Endodermal cell (in vitro differentiated cells): Measurements from ENCODE around the gene PMFBP1. TPM values are rescaled to one million over a fixed set of nuclear protein-coding genes. Genes with fewer than 3 reads are reported as not detected.

Experiments
- DNase-seq: peaks from one replicate; pipeline ENCODE4 v3.0.0-alpha.2; 2017
- H3K27ac ChIP-seq: 2 replicates; pipeline ENCODE4 v1.5.1; 2013; ENCODE audit warnings: mild to moderate bottlenecking, low read depth, low read length, moderate library complexity
- H3K27me3 ChIP-seq: 2 replicates; pipeline ENCODE4 v1.6.1; 2013; ENCODE audit warnings: mild to moderate bottlenecking, low read length, moderate library complexity; ENCODE audit not compliant: insufficient read depth, control insufficient read depth, poor library complexity, severe bottlenecking
- H3K36me3 ChIP-seq: 2 replicates; pipeline ENCODE4 v1.7.0; 2013; ENCODE audit warnings: mild to moderate bottlenecking, low read length, moderate library complexity; ENCODE audit not compliant: control insufficient read depth, insufficient read depth
- H3K4me1 ChIP-seq: one replicate; pipeline ENCODE4 v1.7.0; 2013; ENCODE audit warnings: low read length; ENCODE audit not compliant: control insufficient read depth, insufficient read depth
- H3K4me3 ChIP-seq: 2 replicates; pipeline ENCODE4 v1.5.1; 2013; ENCODE audit warnings: mild to moderate bottlenecking, low read length, moderate library complexity
- H3K9ac ChIP-seq: 2 replicates; pipeline ENCODE4 v1.6.1; 2013; ENCODE audit warnings: mild to moderate bottlenecking, low read length, moderate library complexity; ENCODE audit not compliant: poor library complexity, severe bottlenecking; ENCODE audit errors: extremely low read depth
- H3K9me3 ChIP-seq: 2 replicates; pipeline ENCODE4 v1.6.1; 2013; ENCODE audit warnings: mild to moderate bottlenecking, low read length, moderate library complexity; ENCODE audit not compliant: control insufficient read depth
- H3K27ac Mint-ChIP-seq: 2 replicates; pipeline ENCODE4 v1.8.0; 2020; ENCODE audit warnings: mixed read lengths
- H3K27me3 Mint-ChIP-seq: 2 replicates; pipeline ENCODE4 v1.8.0; 2021; ENCODE audit warnings: mild to moderate bottlenecking, mixed read lengths; ENCODE audit not compliant: insufficient read depth
- H3K36me3 Mint-ChIP-seq: 2 replicates; pipeline ENCODE4 v1.8.0; 2020; ENCODE audit warnings: low read depth, mixed read lengths
- H3K4me1 Mint-ChIP-seq: 2 replicates; pipeline ENCODE4 v1.8.0; 2020; ENCODE audit warnings: mixed read lengths
- H3K4me3 Mint-ChIP-seq: 2 replicates; pipeline ENCODE4 v1.8.0; 2020; ENCODE audit warnings: mild to moderate bottlenecking, moderate library complexity, mixed read lengths
- H3K9me3 Mint-ChIP-seq: 2 replicates; pipeline ENCODE4 v1.8.0; 2020; ENCODE audit warnings: mild to moderate bottlenecking, mixed read lengths
- WGBS, 2 experiments: methylation state at CpG; one replicate each; pipeline versions ENCODE4 v1.1.5 to v1.1.7; 2013; ENCODE audit warnings: missing lambda C conversion rate in 2 of 2, mixed read lengths in 1 of 2; ENCODE audit not compliant: insufficient coverage in 1 of 2, insufficient read length in 1 of 2; 5-methylcytosine and 5-hydroxymethylcytosine counted together
- total RNA-seq, 2 donors: library from RNA; stranded (reverse); fragmentation: NEBNext Ultra II Directional in 1 of 2; extraction: Animal tissue kit (Norgen Biotek cat#: 25700) in 1 of 2; gene quantifications; 2 replicates in 1 of 2; 3 replicates in 1 of 2; pipeline ENCODE4 v1.2.1, GENCODE V29; 2021
- TF ChIP-seq, protein P1 (sequence below): fragments of 200-600 bp; sonication (generic); conservative IDR thresholded peaks from 2 replicates; pipeline ENCODE4 v1.5.0; 2021; ENCODE audit warnings: antibody characterized with exemption, mild to moderate bottlenecking

Gene PMFBP1
- total RNA-seq, 2 donors from 2014 or later = 2.1 to 4.1 TPM

DNA sequence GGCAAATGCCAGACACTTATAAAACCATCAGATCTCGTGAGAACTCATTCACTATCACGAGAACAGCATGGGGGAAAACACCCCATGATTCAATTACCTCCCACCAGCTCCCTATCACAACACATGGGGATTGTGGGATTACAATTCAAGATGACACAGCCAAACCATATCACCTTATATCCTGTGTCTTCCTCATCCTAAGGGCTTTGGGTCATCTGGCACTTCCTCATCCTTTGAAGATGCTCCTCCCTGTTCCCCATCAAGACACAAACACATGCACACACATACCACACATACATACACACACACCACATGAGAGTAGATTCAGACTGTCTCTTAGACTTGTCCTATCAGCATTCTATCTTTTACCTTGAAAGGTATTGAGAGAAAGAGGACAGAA, 2.8 kb upstream of the PMFBP1 start:
- DNase-seq = no peak
- Mint-ChIP-seq H3K27ac (no peak overlapping the region), H3K4me3 (no peak overlapping the region), H3K27me3 (peaks cover 2% of the 10 kb centered on the region), H3K4me1 (peaks cover 6% of the 10 kb centered on the region), H3K36me3 (no peaks in the 10 kb centered on the region), H3K9me3 (no peaks in the 10 kb centered on the region)
- Histone ChIP-seq H3K27me3 (no peaks in the 10 kb centered on the region), H3K9ac (no peak overlapping the region), H3K27ac (no peak overlapping the region), H3K9me3 (peaks cover 8% of the 10 kb centered on the region), H3K4me3 (no peak overlapping the region), H3K4me1 (peaks cover 3% of the 10 kb centered on the region), H3K36me3 (no peaks in the 10 kb centered on the region)
- TF ChIP-seq, protein P1, sequence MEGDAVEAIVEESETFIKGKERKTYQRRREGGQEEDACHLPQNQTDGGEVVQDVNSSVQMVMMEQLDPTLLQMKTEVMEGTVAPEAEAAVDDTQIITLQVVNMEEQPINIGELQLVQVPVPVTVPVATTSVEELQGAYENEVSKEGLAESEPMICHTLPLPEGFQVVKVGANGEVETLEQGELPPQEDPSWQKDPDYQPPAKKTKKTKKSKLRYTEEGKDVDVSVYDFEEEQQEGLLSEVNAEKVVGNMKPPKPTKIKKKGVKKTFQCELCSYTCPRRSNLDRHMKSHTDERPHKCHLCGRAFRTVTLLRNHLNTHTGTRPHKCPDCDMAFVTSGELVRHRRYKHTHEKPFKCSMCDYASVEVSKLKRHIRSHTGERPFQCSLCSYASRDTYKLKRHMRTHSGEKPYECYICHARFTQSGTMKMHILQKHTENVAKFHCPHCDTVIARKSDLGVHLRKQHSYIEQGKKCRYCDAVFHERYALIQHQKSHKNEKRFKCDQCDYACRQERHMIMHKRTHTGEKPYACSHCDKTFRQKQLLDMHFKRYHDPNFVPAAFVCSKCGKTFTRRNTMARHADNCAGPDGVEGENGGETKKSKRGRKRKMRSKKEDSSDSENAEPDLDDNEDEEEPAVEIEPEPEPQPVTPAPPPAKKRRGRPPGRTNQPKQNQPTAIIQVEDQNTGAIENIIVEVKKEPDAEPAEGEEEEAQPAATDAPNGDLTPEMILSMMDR = no peak
- 88 to 95% methylated on average over 2 of the region's 2 CpGs for WGBS, 2 experiments

DNA sequence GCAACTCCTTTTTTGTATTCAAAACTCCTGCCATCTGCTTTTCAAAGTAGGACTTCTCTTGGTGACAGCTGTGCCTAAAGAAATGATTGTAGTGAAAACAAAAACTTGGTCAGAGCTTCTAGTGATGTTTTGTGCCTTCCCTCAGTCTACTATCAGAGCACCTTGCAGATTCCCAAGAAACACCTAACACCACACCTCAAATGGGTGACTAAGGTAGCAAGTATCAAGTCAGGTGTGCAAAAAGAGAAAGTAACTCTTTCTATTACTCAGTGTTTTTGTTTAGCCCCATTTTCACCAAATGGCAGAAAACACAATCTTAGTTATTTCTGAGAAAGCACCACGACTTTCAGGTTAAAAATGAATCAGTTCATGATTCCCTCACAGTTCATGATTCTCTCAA, 2.0 kb upstream of the PMFBP1 start:
- Histone ChIP-seq H3K4me1 (no peaks in the 10 kb centered on the region), H3K4me3 (no peak overlapping the region), H3K27me3 (no peaks in the 10 kb centered on the region), H3K36me3 (no peaks in the 10 kb centered on the region), H3K9ac (no peak overlapping the region), H3K27ac (no peak overlapping the region), H3K9me3 (peaks cover 8% of the 10 kb centered on the region)
- WGBS, 2 experiments = 92 to 100% methylated on average over 1 of the region's 1 CpG
- Mint-ChIP-seq H3K4me3 (no peak overlapping the region), H3K4me1 (peaks cover 1% of the 10 kb centered on the region), H3K27me3 (peaks cover 2% of the 10 kb centered on the region), H3K36me3 (no peaks in the 10 kb centered on the region), H3K9me3 (no peaks in the 10 kb centered on the region), H3K27ac (no peak overlapping the region)
- no peak for DNase-seq
- TF ChIP-seq, protein P1 = no peak

DNA sequence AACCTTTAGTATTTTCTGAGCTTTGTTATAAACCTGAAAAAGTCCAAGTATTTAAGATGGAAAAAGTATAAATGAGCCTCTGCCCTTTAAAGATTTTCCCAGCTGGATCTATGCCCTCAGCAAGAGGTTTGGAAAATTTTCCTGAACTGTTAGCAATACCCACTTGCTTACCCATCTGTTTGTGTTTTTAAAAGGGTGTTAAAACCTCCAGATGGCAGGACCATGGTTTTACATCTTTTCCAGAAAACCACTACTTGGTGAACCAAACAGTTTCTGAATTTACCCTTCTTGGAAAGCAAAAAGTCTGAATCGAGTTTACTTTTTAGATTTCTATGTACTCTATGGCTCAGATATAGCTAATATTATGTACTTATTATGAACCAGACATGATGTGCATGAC, 719 bp downstream of the PMFBP1 start:
- DNase-seq = no peak
- Histone ChIP-seq H3K9ac (no peak overlapping the region), H3K4me1 (no peaks in the 10 kb centered on the region), H3K9me3 (peaks cover 3% of the 10 kb centered on the region), H3K27me3 (no peaks in the 10 kb centered on the region), H3K4me3 (no peak overlapping the region), H3K27ac (no peak overlapping the region), H3K36me3 (no peaks in the 10 kb centered on the region)
- no peak overlapping the region for H3K27ac Mint-ChIP-seq
- H3K4me1 Mint-ChIP-seq = no peaks in the 10 kb centered on the region
- H3K27me3 Mint-ChIP-seq = peaks cover 3% of the 10 kb centered on the region
- H3K4me3 Mint-ChIP-seq = no peak overlapping the region
- H3K9me3 Mint-ChIP-seq = no peaks in the 10 kb centered on the region
- WGBS, 2 experiments = 92% methylated on average over 1 of the region's 1 CpG; no CpG with 5 or more reads in 1 of the 2 experiments
- TF ChIP-seq, protein P1 = no peak
- no peaks in the 10 kb centered on the region for H3K36me3 Mint-ChIP-seq
